HepG2 (cell line): ENCODE data around the gene FUOM. TPM values are rescaled to one million over a fixed set of nuclear protein-coding genes. Genes with fewer than 3 reads are reported as not detected.

Experiments
- GMEB1 ChIP-seq: sonication (generic); formaldehyde crosslinking; IDR thresholded peaks from 2 replicates; pipeline ENCODE4 v1.5.1; 2020; ENCODE audit warnings: missing genetic modification reagents, mild to moderate bottlenecking, borderline replicate concordance
- SP5 ChIP-seq: IDR thresholded peaks from 2 replicates; pipeline ENCODE4 v1.6.1; 2016; ENCODE audit warnings: low read depth, borderline replicate concordance
- SUZ12 ChIP-seq: fragments of 150-350 bp; IDR thresholded peaks from 2 replicates; pipeline ENCODE4 v1.6.1; 2014; ENCODE audit warnings: low read depth, low read length
- TGIF2 ChIP-seq: IDR thresholded peaks from 2 replicates; pipeline ENCODE4 v1.6.1; 2016; ENCODE audit warnings: control low read depth, missing compliant biosample characterization
- ZNF142 ChIP-seq: sonication (generic); formaldehyde crosslinking; IDR thresholded peaks from 2 replicates; pipeline ENCODE4 v1.4.0; 2020; ENCODE audit warnings: missing genetic modification reagents
- ZNF180 ChIP-seq: sonication (generic); formaldehyde crosslinking; IDR thresholded peaks from 2 replicates; pipeline ENCODE4 v1.4.0; 2020; ENCODE audit warnings: low read depth, missing genetic modification reagents, borderline replicate concordance
- ZNF34 ChIP-seq: sonication (generic); formaldehyde crosslinking; IDR thresholded peaks from 2 replicates; pipeline ENCODE4 v1.4.0; 2020; ENCODE audit warnings: mild to moderate bottlenecking, missing genetic modification reagents, borderline replicate concordance
- ZNF558 ChIP-seq: sonication (generic); formaldehyde crosslinking; IDR thresholded peaks from 2 replicates; pipeline ENCODE4 v1.9.0; 2022; ENCODE audit warnings: mild to moderate bottlenecking, missing genetic modification reagents, borderline replicate concordance
- ZNF563 ChIP-seq: sonication (generic); formaldehyde crosslinking; IDR thresholded peaks from 2 replicates; pipeline ENCODE4 v1.8.0; 2022; ENCODE audit warnings: mild to moderate bottlenecking, moderate library complexity, missing genetic modification reagents
- ZNF687 ChIP-seq: sonication (generic); formaldehyde crosslinking; IDR thresholded peaks from 2 replicates; pipeline ENCODE4 v1.5.1; 2020; ENCODE audit warnings: mild to moderate bottlenecking, missing genetic modification reagents, moderate library complexity
- ZNF850 ChIP-seq: sonication (generic); formaldehyde crosslinking; conservative IDR thresholded peaks from 2 replicates; pipeline ENCODE4 v1.9.0; 2021; ENCODE audit warnings: mild to moderate bottlenecking, missing genetic modification reagents
- polyA plus RNA-seq, 8 experiments: library from polyadenylated mRNA; depleted of rRNA in 3 of 8; stranded (reverse) in 7 of 8; unstranded in 1 of 8; fragments of >200 nt; fragmentation: Illumina TruSeq in 4 of 8; extraction: Trizol in 4 of 8; gene quantifications; 2 replicates each; pipeline versions ENCODE4 v1.2.1 to v1.2.3, GENCODE V29; 2011 to 2016; ENCODE audit warnings: low read depth in 4 of 8, missing spikeins in 1 of 8, mixed read lengths in 1 of 8; ENCODE audit not compliant: insufficient read depth in 1 of 8
- total RNA-seq, 5 experiments: library from RNA; depleted of rRNA; stranded (reverse); fragments of >200 nt; fragmentation: Illumina TruSeq; extraction: Trizol; gene quantifications; 2 replicates each; pipeline ENCODE4 v1.2.3, GENCODE V29; 2016; ENCODE audit warnings: low read depth in 1 of 5
- TF ChIP-seq, protein P1 (sequence below): IDR thresholded peaks from 2 replicates; pipeline ENCODE4 v1.6.1; 2012; ENCODE audit warnings: low read depth, low read length, improper control_type of control experiment
- TF ChIP-seq, protein P2 (sequence below): sonication (generic); formaldehyde crosslinking; IDR thresholded peaks from 2 replicates; pipeline ENCODE4 v1.5.1; 2020; ENCODE audit warnings: missing genetic modification reagents, mild to moderate bottlenecking, borderline replicate concordance

FUOM gene
- total and polyA plus RNA-seq, 2 of the 13 experiments (the other 11 are each of a cell fraction or from before 2014, with no cell fraction given): 27.5 to 60.4 TPM

DNA sequence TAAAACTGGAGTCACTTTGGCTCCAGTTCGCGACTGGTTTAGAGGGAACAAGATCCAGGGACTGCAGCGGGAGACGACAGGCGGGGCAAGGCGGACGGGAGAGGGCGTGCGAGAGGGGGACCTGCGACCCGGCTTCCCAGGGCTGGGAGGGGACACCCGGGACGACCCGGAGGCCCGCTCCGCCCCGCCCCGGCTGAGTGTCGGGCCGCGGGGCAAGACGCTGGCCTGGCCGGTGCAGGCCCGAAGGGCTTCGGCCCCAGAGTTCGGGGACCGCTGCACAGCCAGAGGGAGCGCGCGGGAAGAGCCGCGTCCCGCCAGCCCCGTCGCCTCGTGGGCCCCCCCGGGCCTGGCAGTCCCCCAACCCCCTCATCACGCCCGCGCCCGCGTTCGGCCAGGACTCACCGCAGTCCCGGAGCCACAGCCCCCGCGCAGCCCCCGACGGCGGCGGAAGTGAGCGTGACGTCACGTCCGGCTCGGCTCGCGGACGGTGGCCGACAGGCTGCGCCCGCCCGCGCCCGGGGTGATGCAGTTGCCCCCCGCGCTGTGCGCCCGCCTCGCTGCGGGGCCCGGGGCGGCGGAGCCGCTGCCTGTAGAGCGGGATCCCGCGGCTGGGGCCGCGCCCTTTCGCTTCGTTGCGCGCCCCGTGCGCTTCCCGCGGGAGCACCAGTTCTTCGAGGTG is 49.3 kb downstream of the FUOM start, which contains the start of the genes TUBGCP2 and ZNF511 (continued):
- TF ChIP-seq, protein P1, sequence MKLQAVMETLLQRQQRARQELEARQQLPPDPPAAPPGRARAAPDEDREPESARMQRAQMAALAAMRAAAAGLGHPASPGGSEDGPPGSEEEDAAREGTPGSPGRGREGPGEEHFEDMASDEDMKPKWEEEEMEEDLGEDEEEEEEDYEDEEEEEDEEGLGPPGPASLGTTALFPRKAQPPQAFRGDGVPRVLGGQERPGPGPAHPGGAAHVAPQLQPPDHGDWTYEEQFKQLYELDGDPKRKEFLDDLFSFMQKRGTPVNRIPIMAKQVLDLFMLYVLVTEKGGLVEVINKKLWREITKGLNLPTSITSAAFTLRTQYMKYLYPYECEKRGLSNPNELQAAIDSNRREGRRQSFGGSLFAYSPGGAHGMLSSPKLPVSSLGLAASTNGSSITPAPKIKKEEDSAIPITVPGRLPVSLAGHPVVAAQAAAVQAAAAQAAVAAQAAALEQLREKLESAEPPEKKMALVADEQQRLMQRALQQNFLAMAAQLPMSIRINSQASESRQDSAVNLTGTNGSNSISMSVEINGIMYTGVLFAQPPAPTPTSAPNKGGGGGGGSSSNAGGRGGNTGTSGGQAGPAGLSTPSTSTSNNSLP: no peak
- TF ChIP-seq, protein P2, sequence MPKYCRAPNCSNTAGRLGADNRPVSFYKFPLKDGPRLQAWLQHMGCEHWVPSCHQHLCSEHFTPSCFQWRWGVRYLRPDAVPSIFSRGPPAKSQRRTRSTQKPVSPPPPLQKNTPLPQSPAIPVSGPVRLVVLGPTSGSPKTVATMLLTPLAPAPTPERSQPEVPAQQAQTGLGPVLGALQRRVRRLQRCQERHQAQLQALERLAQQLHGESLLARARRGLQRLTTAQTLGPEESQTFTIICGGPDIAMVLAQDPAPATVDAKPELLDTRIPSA (CRISPR knock-in tag): 0 out of 2 replicates have a peak, but pooled peaks have one; percentile 67
- TF ChIP-seq ZNF563 (CRISPR knock-in tag): peak; percentile 80; the same call in 1 of the 2 replicates
- 0 out of 2 replicates have a peak, but pooled peaks have one; percentile 18 for TF ChIP-seq GMEB1 (CRISPR knock-in tag)
- no peak for TF ChIP-seq TGIF2
- TF ChIP-seq SUZ12: no peak
- peak; percentile 69 for TF ChIP-seq ZNF687
- TF ChIP-seq ZNF850 (CRISPR knock-in tag): no peak; the same call in 1 of the 2 replicates
- TF ChIP-seq ZNF180 (CRISPR knock-in tag): no peak
- TF ChIP-seq ZNF34 (CRISPR knock-in tag): 0 out of 2 replicates have a peak, but pooled peaks have one; percentile 25
- TF ChIP-seq ZNF142: peak; percentile 98
- no peak for TF ChIP-seq ZNF558 (CRISPR knock-in tag)
- no peak for TF ChIP-seq SP5 (CRISPR knock-in tag)
